GM19452 (cell line): ENCODE measurements around the gene KLHDC4.
"Not testable (repeated sequence)": the region's sequence is repeated elsewhere in the genome, so short reads cannot be mapped to it uniquely, and the experiment has no call there.

Source experiments
- ATAC-seq: cut with Tn5 transposase; IDR thresholded peaks from one replicate; pipeline ENCODE4 v1.9.1; 2021; ENCODE audit not compliant: unreplicated experiment

Gene KLHDC4

GRCh38 chr16:87744750-87745514 lies 20.9 kb downstream of the KLHDC4 start:
- ATAC-seq: no peak

- no peak for ATAC-seq
These were observed 22.9 kb downstream of the KLHDC4 start for GRCh38 chr16:87742781-87743490.

- no peak for ATAC-seq
These were observed 23.9 kb downstream of the KLHDC4 start for GRCh38 chr16:87741700-87742415.

GRCh38 chr16:87740909-87741424 lies 24.8 kb downstream of the KLHDC4 start:
- ATAC-seq: no peak

- no peak for ATAC-seq
These were observed 25.3 kb downstream of the KLHDC4 start for GRCh38 chr16:87740441-87740840.

GRCh38 chr16:87739801-87740200 lies 26.0 kb downstream of the KLHDC4 start:
- ATAC-seq: no peak

- ATAC-seq: no peak
These were observed 29.8 kb downstream of the KLHDC4 start for GRCh38 chr16:87736008-87736382.

- ATAC-seq: no peak
These were observed 30.3 kb downstream of the KLHDC4 start for GRCh38 chr16:87735270-87736007.

GRCh38 chr16:87734644-87735043 lies 31.1 kb downstream of the KLHDC4 start:
- no peak for ATAC-seq

- no peak for ATAC-seq
These were observed 32.6 kb downstream of the KLHDC4 start for GRCh38 chr16:87733190-87733589.

- ATAC-seq: no peak
These were observed 34.2 kb downstream of the KLHDC4 start for GRCh38 chr16:87731607-87732006.

- ATAC-seq: no peak
These were observed 36.4 kb downstream of the KLHDC4 start for GRCh38 chr16:87729266-87729954.

GRCh38 chr16:87728026-87728425 lies 37.8 kb downstream of the KLHDC4 start:
- ATAC-seq: no peak

GRCh38 chr16:87727346-87727745 lies 38.4 kb downstream of the KLHDC4 start:
- no peak for ATAC-seq

- not testable (repeated sequence) for ATAC-seq
These were observed 39.2 kb downstream of the KLHDC4 start for GRCh38 chr16:87726577-87726976.

- ATAC-seq: no peak
These were observed 40.1 kb downstream of the KLHDC4 start for GRCh38 chr16:87725596-87726235.

GRCh38 chr16:87724490-87725291 lies 41.1 kb downstream of the KLHDC4 start:
- ATAC-seq: no peak

- ATAC-seq: peak; percentile 60
These were observed 42.6 kb downstream of the KLHDC4 start for GRCh38 chr16:87723226-87723623.

GRCh38 chr16:87722590-87723225 lies 43.1 kb downstream of the KLHDC4 start:
- ATAC-seq: no peak
